PC-9 (cell line): Measurements from ENCODE around the gene RAE1. TPM values are rescaled to one million over a fixed set of nuclear protein-coding genes. Genes with fewer than 3 reads are reported as not detected.

ENCODE experiments used
- BruUV-seq: library from RNA; stranded (reverse); fragments of 400-500 nt; replicated peaks from 2 replicates; lab custom pipeline; 2021; lab: Mats Ljungman, UMichigan
- CTCF ChIA-PET: fragments of 300-600 bp; sonication (Branson Sonifier 250); formaldehyde crosslinking; loops from one replicate; lab custom pipeline; 2022; ENCODE audit warnings: antibody characterized with exemption; lab: Charles Lee
- POLR2A ChIA-PET: fragments of 300-600 bp; sonication (Branson Sonifier 250); formaldehyde crosslinking; loops from one replicate; lab custom pipeline; 2022; ENCODE audit warnings: antibody characterized with exemption; ENCODE audit not compliant: unreplicated experiment; lab: Charles Lee
- DNase-seq, 2 experiments: peaks; one replicate each; pipeline versions ENCODE4 v3.0.0 to v3.0.0-alpha.2; 2015 to 2022; ENCODE audit warnings: mixed read lengths in 1 of 2
- H2AFZ ChIP-seq: fragments of 200-600 bp; sonication (generic); 2 replicates; pipeline ENCODE4 v1.8.1; 2017; ENCODE audit warnings: antibody characterized with exemption
- H3F3A ChIP-seq: fragments of 200-600 bp; sonication (generic); 2 replicates; pipeline ENCODE4 v1.8.1; 2017; ENCODE audit warnings: antibody characterized with exemption, mild to moderate bottlenecking, low read depth; ENCODE audit not compliant: insufficient read depth
- H3K27ac ChIP-seq: fragments of 200-600 bp; sonication (generic); 2 replicates; pipeline ENCODE4 v1.6.1; 2016; ENCODE audit warnings: mixed run types
- H3K27me3 ChIP-seq: fragments of 200-600 bp; sonication (generic); 2 replicates; pipeline ENCODE4 v1.6.1; 2016; ENCODE audit warnings: low read depth, mixed run types; ENCODE audit not compliant: insufficient read depth
- H3K36me3 ChIP-seq: fragments of 200-600 bp; sonication (generic); 2 replicates; pipeline ENCODE4 v1.6.1; 2016; ENCODE audit warnings: low read depth, mixed run types
- H3K4me1 ChIP-seq: fragments of 200-600 bp; sonication (generic); replicated peaks from 2 replicates; pipeline ENCODE4 v1.6.1; 2016; ENCODE audit warnings: mixed run types; ENCODE audit not compliant: insufficient read depth
- H3K4me2 ChIP-seq: fragments of 200-600 bp; sonication (generic); 2 replicates; pipeline ENCODE4 v1.6.1; 2017; ENCODE audit warnings: mixed run types
- H3K4me3 ChIP-seq: fragments of 200-600 bp; sonication (generic); 2 replicates; pipeline ENCODE4 v1.6.1; 2016; ENCODE audit warnings: mixed run types
- H3K79me2 ChIP-seq: fragments of 200-600 bp; sonication (generic); 2 replicates; pipeline ENCODE4 v1.6.1; 2017; ENCODE audit warnings: low read depth, mixed run types
- H3K9me2 ChIP-seq: fragments of 200-600 bp; sonication (generic); 2 replicates; pipeline ENCODE4 v1.8.1; 2017; ENCODE audit warnings: mild to moderate bottlenecking; ENCODE audit not compliant: insufficient read depth
- H3K9me3 ChIP-seq: fragments of 200-600 bp; sonication (generic); 2 replicates; pipeline ENCODE4 v1.8.1; 2016; ENCODE audit warnings: low read depth; ENCODE audit not compliant: insufficient read depth
- H4K20me1 ChIP-seq: fragments of 200-600 bp; sonication (generic); 2 replicates; pipeline ENCODE4 v1.8.1; 2017; ENCODE audit not compliant: insufficient read depth
- CTCF ChIP-seq: fragments of 200-600 bp; sonication (generic); conservative IDR thresholded peaks from 2 replicates; pipeline ENCODE4 v1.6.1; 2017; ENCODE audit warnings: mixed run types, antibody characterized with exemption, mild to moderate bottlenecking, moderate library complexity
- EZH2 ChIP-seq: fragments of 200-600 bp; sonication (generic); IDR thresholded peaks from 2 replicates; pipeline ENCODE4 v1.8.0; 2017; ENCODE audit warnings: antibody characterized with exemption, low read depth
- intact Hi-C: fragments of 100-400 bp; cut with micrococcal nuclease; formaldehyde crosslinking; loops from one replicate; pipeline ENCODE4 v1.10.0; 2022; ENCODE audit not compliant: unreplicated experiment
- total RNA-seq: library from RNA; stranded (reverse); gene quantifications from 2 replicates; pipeline ENCODE4 v1.2.3, GENCODE V29; 2021

The RAE1 gene
- total RNA-seq, 1 experiment from 2014 or later = 38.4 TPM

GRCh38 chr20:57353351-57353750 is 2.3 kb downstream of the RAE1 start:
- Histone ChIP-seq H3K27me3 (no peaks in the 10 kb centered on the region), H3K4me1 (peaks cover 11% of the 10 kb centered on the region), H3K9me3 (no peaks in the 10 kb centered on the region), H3K4me3 (no peak overlapping the region), H3F3A (peaks cover 11% of the 10 kb centered on the region), H3K79me2 (peaks cover 33% of the 10 kb centered on the region), H3K27ac (no peak overlapping the region), H2AFZ (no peak overlapping the region), H3K9me2 (no peaks in the 10 kb centered on the region), H3K4me2 (peak overlapping the region; percentile 100; the same call in 1 of the 2 replicates), H3K36me3 (peaks cover 28% of the 10 kb centered on the region), H4K20me1 (peaks cover 22% of the 10 kb centered on the region)
- no peak for DNase-seq
- no TSS peak for BruUV-seq
- ChIA-PET CTCF (interaction anchor here (0.5 kb wide), 1 partner anchor 30 kb away, joined by 3 read pairs; no protein-coding TSS in a partner anchor), POLR2A (no interaction called here)
- intact Hi-C loops = no loop called here
- TF ChIP-seq CTCF (no peak), EZH2 (no peak)

DNA sequence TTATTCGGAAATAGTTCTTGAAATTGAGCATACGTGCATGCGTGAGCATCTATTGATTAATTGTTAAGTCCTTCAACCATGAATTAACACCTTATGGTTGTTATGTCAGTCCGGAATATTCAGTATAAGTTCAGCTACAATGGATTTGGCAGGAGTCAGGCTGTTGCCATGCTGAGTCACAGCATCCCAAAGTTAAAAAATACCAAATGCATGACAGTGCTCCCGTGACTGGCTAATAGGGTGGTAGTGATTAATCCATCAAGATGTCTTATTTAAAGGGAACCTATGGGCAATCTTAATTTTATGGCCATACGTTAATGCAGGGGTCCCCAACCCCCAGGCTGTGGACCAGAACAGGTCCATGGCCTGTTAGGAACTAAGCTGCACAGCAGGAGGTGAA is 10.5 kb downstream of the RAE1 start:
- no peak overlapping the region for H3K4me3 ChIP-seq
- no TSS peak for BruUV-seq
- no peak for DNase-seq
- H3K36me3 ChIP-seq = peaks cover 35% of the 10 kb centered on the region
- H3K27me3 ChIP-seq = no peaks in the 10 kb centered on the region
- H2AFZ ChIP-seq = no peak overlapping the region
- intact Hi-C loops = no loop called here
- no peak overlapping the region for H3K4me2 ChIP-seq
- no peaks in the 10 kb centered on the region for H3K79me2 ChIP-seq
- H4K20me1 ChIP-seq = peaks cover 15% of the 10 kb centered on the region
- no peaks in the 10 kb centered on the region for H3K9me2 ChIP-seq
- POLR2A ChIA-PET = interaction anchor here (0.5 kb wide), 1 partner anchor 723 kb away, joined by 11 read pairs; no protein-coding TSS in a partner anchor
- no peak overlapping the region for H3K27ac ChIP-seq
- H3K9me3 ChIP-seq = no peaks in the 10 kb centered on the region
- no peaks in the 10 kb centered on the region for H3F3A ChIP-seq
- TF ChIP-seq EZH2 (no peak), CTCF (no peak)
- CTCF ChIA-PET = no interaction called here
- peaks cover 5% of the 10 kb centered on the region; the same call in 1 of the 2 replicates for H3K4me1 ChIP-seq

- CTCF ChIA-PET = no interaction called here
- Histone ChIP-seq H2AFZ (no peak overlapping the region), H3K79me2 (no peaks in the 10 kb centered on the region), H3K27me3 (no peaks in the 10 kb centered on the region), H3K4me2 (no peak overlapping the region), H3K36me3 (peaks cover 51% of the 10 kb centered on the region), H3K9me2 (no peaks in the 10 kb centered on the region), H3F3A (no peaks in the 10 kb centered on the region), H3K4me3 (no peak overlapping the region), H4K20me1 (peaks cover 15% of the 10 kb centered on the region), H3K4me1 (peaks cover 5% of the 10 kb centered on the region; the same call in 1 of the 2 replicates), H3K9me3 (no peaks in the 10 kb centered on the region), H3K27ac (no peak overlapping the region)
- intact Hi-C loops = no loop called here
- no TSS peak for BruUV-seq
- TF ChIP-seq CTCF = no peak
- TF ChIP-seq EZH2 = no peak
- POLR2A ChIA-PET = no interaction called here
- DNase-seq = no peak
These were observed 13.4 kb downstream of the RAE1 start for GRCh38 chr20:57364451-57364850.
